ENCODE results near the gene SSH3. TPM values are rescaled to one million over a fixed set of nuclear protein-coding genes. Genes with fewer than 3 reads are reported as not detected.

The SSH3 gene
- total and polyA plus RNA-seq, 4 experiments from 2014 or later, result 0.79 to 26.3 (median 14.5) TPM

GRCh38 chr11:67271541-67272284 is 31.6 kb upstream of the SSH3 start:
- Mint-ChIP-seq H3K27me3 (no peaks in the 10 kb centered on the region), H3K27ac (peak overlapping the region; percentile 92 to 98 (median 95)), H3K4me1 (peaks cover 42 to 92% (median 68%) of the 10 kb centered on the region in 4 donors), H3K9me3 (no peaks in the 10 kb centered on the region), H3K36me3 (peaks cover 31 to 62% of the 10 kb centered on the region in 2 donors), H3K4me3 (peak overlapping the region; percentile 92 to 98 (median 97))
- intact Hi-C loops (cut with micrococcal nuclease), result loop anchor here (1.0 kb wide), 1 partner anchor 17 kb away; no protein-coding TSS in a partner anchor
- DNase-seq, result peak; percentile 63 to 84 (median 68)
- H3K9me3 ChIP-seq (ENCODE audit: control insufficient read depth in 1 of 2, low read length in 2 of 2), result no peaks in the 10 kb centered on the region
- peaks cover 93% of the 10 kb centered on the region for H3K4me1 ChIP-seq (ENCODE audit: insufficient read depth, low read length)
- H3K27ac ChIP-seq (ENCODE audit: low read depth, low read length), result peak overlapping the region; percentile 80
- ChIA-PET POLR2A (ENCODE audit: partially characterized antibody) (interaction anchor here (0.6 to 17.3 kb wide), 19 partner anchors 9 to 213 kb away, joined by 3 to 1163 read pairs (median 5); partner anchors contain the start of genes ANKRD13D, POLD4, PPP1CA and PTPRCAP), CTCF (ENCODE audit: partially characterized antibody) (interaction anchor here (0.7 to 7.1 kb wide), 9 partner anchors 9 to 111 kb away, joined by 3 to 54 read pairs (median 4); partner anchors contain the start of genes ANKRD13D and SSH3)
- peaks cover 33% of the 10 kb centered on the region for H3K36me3 ChIP-seq (ENCODE audit: insufficient read depth, low read length)
- peak overlapping the region; percentile 87 to 88 for H3K4me3 ChIP-seq (ENCODE audit: low read length in 2 of 2)
- H3K27me3 ChIP-seq (ENCODE audit: insufficient read depth, low read length), result no peaks in the 10 kb centered on the region

GRCh38 chr11:67272327-67273259 is 30.7 kb upstream of the SSH3 start:
- H3K36me3 Mint-ChIP-seq, result peaks cover 27 to 62% of the 10 kb centered on the region in 2 donors
- H3K9me3 Mint-ChIP-seq, result no peaks in the 10 kb centered on the region
- POLR2A ChIA-PET (ENCODE audit: partially characterized antibody), result interaction anchor here (0.9 to 17.3 kb wide), 15 partner anchors 10 to 212 kb away, joined by 3 to 1163 read pairs (median 11); partner anchors contain the start of genes ANKRD13D, POLD4, PPP1CA and PTPRCAP
- DNase-seq, result peak in 3 of 5 donors; percentile 27 to 46 (median 41)
- Histone ChIP-seq H3K27ac (ENCODE audit: low read depth, low read length) (peak overlapping the region; percentile 80), H3K4me3 (ENCODE audit: low read length in 2 of 2) (peak overlapping the region; percentile 23 to 88), H3K27me3 (ENCODE audit: insufficient read depth, low read length) (no peaks in the 10 kb centered on the region), H3K4me1 (ENCODE audit: insufficient read depth, low read length) (peaks cover 100% of the 10 kb centered on the region), H3K9me3 (ENCODE audit: control insufficient read depth in 1 of 2, low read length in 2 of 2) (no peaks in the 10 kb centered on the region), H3K36me3 (ENCODE audit: insufficient read depth, low read length) (peaks cover 33% of the 10 kb centered on the region)
- H3K4me3 Mint-ChIP-seq, result peak overlapping the region; percentile 92 to 98 (median 97)
- no peaks in the 10 kb centered on the region for H3K27me3 Mint-ChIP-seq
- peaks cover 46 to 95% (median 71%) of the 10 kb centered on the region in 4 donors for H3K4me1 Mint-ChIP-seq
- intact Hi-C loops (cut with micrococcal nuclease), result no loop called here
- H3K27ac Mint-ChIP-seq, result peak overlapping the region; percentile 92 to 98 (median 95)
- CTCF ChIA-PET (ENCODE audit: partially characterized antibody), result interaction anchor here (1.3 to 7.1 kb wide), 6 partner anchors 9 to 110 kb away, joined by 3 to 54 read pairs (median 6); partner anchors contain the start of gene ANKRD13D

GRCh38 chr11:67273260-67273990 is 29.9 kb upstream of the SSH3 start:
- Histone ChIP-seq H3K36me3 (ENCODE audit: insufficient read depth, low read length) (peaks cover 39% of the 10 kb centered on the region), H3K27me3 (ENCODE audit: insufficient read depth, low read length) (no peaks in the 10 kb centered on the region), H3K27ac (ENCODE audit: low read depth, low read length) (peak overlapping the region; percentile 80), H3K9me3 (ENCODE audit: control insufficient read depth in 1 of 2, low read length in 2 of 2) (no peaks in the 10 kb centered on the region), H3K4me1 (ENCODE audit: insufficient read depth, low read length) (peaks cover 100% of the 10 kb centered on the region), H3K4me3 (ENCODE audit: low read length in 2 of 2) (no peak overlapping the region)
- Mint-ChIP-seq H3K27ac (peak overlapping the region; percentile 75 to 98 (median 92)), H3K36me3 (peaks cover 21 to 58% of the 10 kb centered on the region in 2 donors), H3K9me3 (no peaks in the 10 kb centered on the region), H3K4me3 (peak overlapping the region in 7 of 8 donors; percentile 71 to 98 (median 96)), H3K27me3 (no peaks in the 10 kb centered on the region), H3K4me1 (peaks cover 44 to 95% (median 71%) of the 10 kb centered on the region in 4 donors)
- ChIA-PET POLR2A (ENCODE audit: partially characterized antibody) (interaction anchor here (1.2 to 17.3 kb wide), 8 partner anchors 11 to 136 kb away, joined by 3 to 1163 read pairs (median 39); partner anchors contain the start of genes ANKRD13D, POLD4 and SSH3), CTCF (ENCODE audit: partially characterized antibody) (no interaction called here)
- DNase-seq, result peak in 1 of 5 donors; percentile 29
- intact Hi-C loops (cut with micrococcal nuclease), result no loop called here

- Mint-ChIP-seq H3K36me3 (peaks cover 24 to 58% of the 10 kb centered on the region in 2 donors), H3K27me3 (no peaks in the 10 kb centered on the region), H3K9me3 (no peaks in the 10 kb centered on the region), H3K27ac (peak overlapping the region; percentile 90 to 99 (median 95)), H3K4me3 (peak overlapping the region; percentile 3 to 97 (median 83)), H3K4me1 (peaks cover 44 to 95% (median 73%) of the 10 kb centered on the region in 4 donors)
- Histone ChIP-seq H3K4me3 (ENCODE audit: low read length in 2 of 2) (no peak overlapping the region), H3K27ac (ENCODE audit: low read depth, low read length) (peak overlapping the region; percentile 95), H3K27me3 (ENCODE audit: insufficient read depth, low read length) (no peaks in the 10 kb centered on the region), H3K9me3 (ENCODE audit: control insufficient read depth in 1 of 2, low read length in 2 of 2) (no peaks in the 10 kb centered on the region), H3K4me1 (ENCODE audit: insufficient read depth, low read length) (peaks cover 100% of the 10 kb centered on the region), H3K36me3 (ENCODE audit: insufficient read depth, low read length) (peaks cover 42% of the 10 kb centered on the region)
- ChIA-PET CTCF (ENCODE audit: partially characterized antibody) (no interaction called here), POLR2A (ENCODE audit: partially characterized antibody) (interaction anchor here (0.7 to 17.3 kb wide), 8 partner anchors 11 to 144 kb away, joined by 3 to 1163 read pairs (median 4); partner anchors contain the start of genes ANKRD13D, POLD4, SSH3 and TBC1D10C)
- DNase-seq, result no peak
- intact Hi-C loops (cut with micrococcal nuclease), result loop anchor here (5.0 kb wide), 1 partner anchor 232 kb away; the partner anchor contains the start of genes CDK2AP2 and PITPNM1
These were observed 28.3 kb upstream of the SSH3 start for GRCh38 chr11:67274768-67275605.

GRCh38 chr11:67275606-67276409 is 27.5 kb upstream of the SSH3 start:
- CTCF ChIA-PET (ENCODE audit: partially characterized antibody), result no interaction called here
- peak in 3 of 5 donors; percentile 29 to 56 (median 36) for DNase-seq
- H3K9me3 ChIP-seq (ENCODE audit: control insufficient read depth in 1 of 2, low read length in 2 of 2), result no peaks in the 10 kb centered on the region
- no peaks in the 10 kb centered on the region for H3K9me3 Mint-ChIP-seq
- H3K36me3 Mint-ChIP-seq, result peaks cover 24 to 56% of the 10 kb centered on the region in 2 donors
- H3K36me3 ChIP-seq (ENCODE audit: insufficient read depth, low read length), result peaks cover 50% of the 10 kb centered on the region
- POLR2A ChIA-PET (ENCODE audit: partially characterized antibody), result interaction anchor here (1.5 to 21.8 kb wide), 6 partner anchors 3 to 128 kb away, joined by 3 to 1163 read pairs (median 55); partner anchors contain the start of genes ANKRD13D, GRK2, SSH3 and TBC1D10C
- intact Hi-C loops (cut with micrococcal nuclease), result loop anchor here (5.0 kb wide), 1 partner anchor 231 kb away; the partner anchor contains the start of genes CDK2AP2 and PITPNM1
- H3K4me1 ChIP-seq (ENCODE audit: insufficient read depth, low read length), result peaks cover 100% of the 10 kb centered on the region
- peak overlapping the region; percentile 94 to 99 (median 97) for H3K27ac Mint-ChIP-seq
- peak overlapping the region; percentile 69 to 92 (median 82) for H3K4me3 Mint-ChIP-seq
- peak overlapping the region in 1 of 2 donors; percentile 15 for H3K4me3 ChIP-seq (ENCODE audit: low read length in 2 of 2)
- peaks cover 38 to 95% (median 68%) of the 10 kb centered on the region in 4 donors for H3K4me1 Mint-ChIP-seq
- peak overlapping the region; percentile 95 for H3K27ac ChIP-seq (ENCODE audit: low read depth, low read length)
- H3K27me3 ChIP-seq (ENCODE audit: insufficient read depth, low read length), result no peaks in the 10 kb centered on the region
- H3K27me3 Mint-ChIP-seq, result no peaks in the 10 kb centered on the region
